Stimulated activated CD4-positive, alpha-beta T cell treated with anti-CD3 and anti-CD28 coated beads, Interleukin-15, amount 100 ng/mL, for 48 hours (primary cell): Measurements from ENCODE around the gene SARM1.

ENCODE experiments used
- DNase-seq, 2 donors: peaks; one replicate each; pipeline ENCODE4 v3.0.0-alpha.2; 2020; ENCODE audit warnings: low read depth in 2 of 2

SARM1 gene

DNA sequence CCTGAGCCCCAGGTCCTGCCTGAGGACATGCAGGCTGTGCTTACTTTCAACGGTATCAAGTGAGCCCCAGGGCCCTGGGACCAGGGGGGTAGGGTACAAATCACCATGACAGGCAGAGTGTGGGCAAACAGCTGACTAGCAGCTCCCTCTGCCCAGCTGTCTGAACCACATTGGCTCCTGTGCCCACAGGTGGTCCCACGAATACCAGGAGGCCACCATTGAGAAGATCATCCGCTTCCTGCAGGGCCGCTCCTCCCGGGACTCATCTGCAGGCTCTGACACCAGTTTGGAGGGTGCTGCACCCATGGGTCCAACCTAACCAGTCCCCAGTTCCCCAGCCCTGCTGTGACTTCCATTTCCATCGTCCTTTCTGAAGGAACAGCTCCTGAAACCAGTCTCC, 24.5 kb downstream of the SARM1 start:
- DNase-seq, result no peak

DNA sequence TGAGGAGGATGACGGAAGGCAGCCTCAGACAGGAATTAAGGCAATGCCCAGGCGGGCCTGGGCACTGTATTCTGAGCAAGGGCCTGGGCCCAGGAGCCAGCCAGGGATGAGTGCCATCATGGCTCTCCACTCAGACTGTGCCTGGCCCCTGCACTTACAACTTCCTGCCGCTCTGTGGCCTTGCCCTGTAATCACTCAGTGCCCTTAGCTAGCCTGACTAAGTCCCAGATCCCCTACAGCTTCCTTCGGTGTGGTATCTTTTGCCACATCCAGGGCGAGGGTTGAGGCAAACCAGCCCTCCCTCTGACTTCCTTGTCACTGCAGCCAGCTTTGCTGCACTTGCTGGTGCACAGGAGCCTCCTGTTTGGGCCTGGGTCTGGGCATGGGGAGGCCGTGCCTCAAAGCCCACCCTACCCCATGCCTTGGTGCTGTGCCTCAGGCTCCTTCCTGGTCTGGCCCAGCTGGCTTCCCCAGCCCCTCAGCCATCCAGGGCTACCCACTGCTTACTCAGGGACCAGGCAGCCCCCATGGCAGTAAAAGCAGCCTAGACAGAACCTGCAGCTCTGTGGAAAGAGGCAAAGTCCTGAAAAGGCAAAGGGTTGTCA, 25.2 kb downstream of the SARM1 start:
- no peak for DNase-seq

- no peak for DNase-seq
Observed at GRCh38 chr17:28397275-28397674, 25.8 kb downstream of the SARM1 start.

- no peak for DNase-seq
Observed at GRCh38 chr17:28397687-28398279, 26.3 kb downstream of the SARM1 start.

DNA sequence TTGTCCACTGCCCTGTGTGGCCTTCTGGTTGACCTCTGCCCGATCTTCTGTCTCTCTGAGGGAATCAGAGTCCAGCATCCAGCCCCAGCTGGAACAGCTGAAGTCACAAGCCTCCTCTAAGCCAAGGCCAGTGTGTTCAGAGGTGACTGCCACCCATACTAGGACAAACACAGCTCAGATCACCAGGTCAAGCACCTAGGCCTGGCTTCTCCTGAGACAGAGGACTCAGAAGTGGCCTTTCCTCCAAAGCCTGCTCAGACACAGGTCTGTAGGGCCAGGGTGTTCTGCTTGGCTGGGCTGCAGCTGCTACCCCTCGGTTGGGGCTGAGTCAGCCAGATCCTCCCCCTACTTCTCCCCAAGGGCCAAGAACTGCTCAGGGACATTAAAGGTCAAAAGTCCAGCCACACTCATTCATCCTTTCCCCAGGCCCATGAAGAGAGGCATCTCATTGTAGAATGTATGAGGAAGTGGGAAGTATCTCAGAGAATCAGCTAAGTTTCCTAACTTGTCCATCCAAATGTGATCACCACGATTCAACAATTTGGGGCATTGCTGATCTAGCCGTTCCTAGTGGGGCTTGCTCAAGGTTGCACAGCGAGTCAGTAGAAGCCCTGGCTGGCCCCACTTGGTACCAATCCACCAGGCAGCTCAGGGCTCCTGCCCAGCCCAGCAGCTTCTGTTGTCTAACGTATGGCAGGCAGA, 26.9 kb downstream of the SARM1 start:
- DNase-seq, result no peak

GRCh38 chr17:28399808-28400207, 28.3 kb downstream of the SARM1 start:
- no peak for DNase-seq

DNA sequence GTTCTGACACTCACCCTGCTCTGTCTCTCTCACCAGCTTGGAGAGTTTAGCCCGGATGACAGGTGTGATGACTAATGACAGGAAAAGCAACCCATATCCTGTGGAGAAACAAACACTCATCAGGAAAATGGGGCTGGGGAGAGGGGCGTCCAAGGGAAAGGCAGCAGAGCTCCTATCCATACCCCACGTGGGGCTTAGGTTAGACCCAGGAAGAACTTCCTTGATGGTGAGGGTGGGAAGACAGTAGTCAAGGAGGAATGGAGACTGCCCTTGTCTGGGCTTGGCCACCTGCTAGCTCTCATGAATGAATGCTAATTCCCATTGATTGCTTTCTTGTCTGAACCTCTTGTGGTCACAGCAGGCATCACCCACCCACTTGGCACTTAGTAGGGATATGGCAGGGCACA, 30.7 kb downstream of the SARM1 start:
- DNase-seq, result no peak

GRCh38 chr17:28402844-28403243, 31.4 kb downstream of the SARM1 start:
- DNase-seq, result no peak

- no peak for DNase-seq
Observed at GRCh38 chr17:28404007-28404406, 32.5 kb downstream of the SARM1 start.

DNA sequence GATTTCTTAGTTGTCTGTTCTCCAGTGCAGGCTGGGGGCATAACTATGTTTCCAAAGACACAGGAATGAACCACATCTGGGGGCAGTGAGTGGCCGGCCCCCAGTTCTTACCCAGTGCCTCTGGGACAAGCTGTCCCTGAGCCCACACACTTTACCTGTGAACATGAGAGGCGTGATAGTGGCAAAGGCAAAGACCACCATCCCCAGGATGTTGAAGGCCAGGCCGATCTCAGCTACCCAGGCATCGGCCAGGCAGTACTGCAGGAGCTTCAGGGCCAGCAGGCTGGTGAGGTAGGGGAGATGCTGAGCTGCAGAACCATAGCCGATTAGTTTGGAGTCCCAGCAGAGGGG, 32.9 kb downstream of the SARM1 start:
- DNase-seq, result no peak

DNA sequence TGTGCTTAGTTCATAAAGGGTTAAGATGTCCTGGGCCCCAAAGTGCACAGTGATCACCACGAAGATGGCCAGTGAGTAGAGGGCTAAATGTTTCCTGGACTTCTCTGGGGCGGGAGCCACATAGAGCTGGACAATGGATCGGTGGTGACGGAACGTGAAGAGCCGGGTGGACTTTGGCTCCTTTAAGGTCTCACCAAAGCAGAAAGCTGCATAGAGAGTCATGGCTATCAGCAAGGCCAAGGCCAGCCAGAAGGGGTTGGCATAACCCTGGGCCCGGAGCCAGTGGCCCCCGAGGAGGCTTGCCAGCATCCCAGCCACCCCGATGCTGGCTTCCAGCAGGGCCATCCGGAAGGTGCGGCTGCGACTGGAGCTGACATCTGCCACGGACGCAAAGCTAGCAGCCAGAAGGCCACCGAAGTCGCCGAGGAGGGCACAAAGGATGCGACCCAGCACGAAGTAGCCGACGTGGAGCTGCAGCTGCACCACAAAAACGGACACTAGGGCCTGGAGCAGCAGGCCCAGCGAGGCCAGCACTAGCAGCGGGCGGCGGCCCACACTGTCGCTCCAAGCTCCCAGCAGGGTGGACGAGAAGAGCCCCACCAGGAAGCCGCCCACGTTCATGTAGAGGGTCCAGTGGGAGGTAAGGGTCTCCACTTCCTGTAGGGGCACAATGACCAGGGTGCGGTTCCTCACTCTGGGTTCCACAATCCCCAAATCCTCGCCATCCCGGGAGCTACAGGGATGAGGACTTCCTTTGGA, 33.5 kb downstream of the SARM1 start:
- DNase-seq, result no peak

GRCh38 chr17:28405632-28406472, 34.4 kb downstream of the SARM1 start, which contains the start of gene SLC46A1:
Gene SLC46A1, minus strand, starts transcription at chr17:28406212. Its CDS starts 98 bp downstream, at chr17:28406114.
- peak in 1 of 2 donors; percentile 61 for DNase-seq

DNA sequence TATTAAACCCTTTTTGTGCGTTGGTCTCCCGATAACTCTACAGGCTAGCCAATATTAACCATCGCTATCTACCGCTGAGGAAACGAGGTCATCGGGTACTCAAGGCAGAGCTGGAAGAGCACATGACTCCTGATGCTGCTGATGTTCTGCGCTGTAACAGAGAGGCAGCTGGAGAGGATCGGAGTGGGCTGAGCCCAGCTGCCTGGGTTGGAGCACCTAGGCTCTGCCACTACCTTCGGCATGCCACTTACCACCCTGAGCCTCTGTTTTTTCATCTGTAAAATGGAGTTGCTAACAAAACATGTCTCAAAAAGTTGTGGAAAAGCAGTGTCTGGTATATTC, 35.0 kb downstream of the SARM1 start:
- no peak for DNase-seq

- DNase-seq, result no peak
Observed at GRCh38 chr17:28407130-28407973, 35.9 kb downstream of the SARM1 start.

GRCh38 chr17:28407974-28408306, 36.4 kb downstream of the SARM1 start:
- no peak for DNase-seq

DNA sequence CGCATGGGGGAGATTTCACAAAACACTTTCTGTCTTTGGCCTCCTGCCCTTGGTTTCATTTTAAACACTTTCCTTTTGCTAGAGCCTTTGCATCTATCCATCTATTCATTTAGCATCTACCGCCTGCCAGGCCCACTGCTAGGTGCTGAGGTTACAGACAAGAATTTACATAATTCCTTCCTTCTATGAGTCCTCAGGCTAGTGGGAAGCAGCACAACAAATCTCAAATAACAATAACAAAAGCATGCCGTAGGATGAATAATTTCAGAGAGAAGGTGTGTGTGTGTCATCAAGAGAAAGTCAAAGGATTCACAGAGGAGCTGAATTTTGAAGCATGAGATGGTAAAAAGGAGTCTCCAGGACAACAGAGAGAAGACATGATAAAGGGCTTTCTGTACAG, 40.6 kb downstream of the SARM1 start:
- DNase-seq, result no peak

DNA sequence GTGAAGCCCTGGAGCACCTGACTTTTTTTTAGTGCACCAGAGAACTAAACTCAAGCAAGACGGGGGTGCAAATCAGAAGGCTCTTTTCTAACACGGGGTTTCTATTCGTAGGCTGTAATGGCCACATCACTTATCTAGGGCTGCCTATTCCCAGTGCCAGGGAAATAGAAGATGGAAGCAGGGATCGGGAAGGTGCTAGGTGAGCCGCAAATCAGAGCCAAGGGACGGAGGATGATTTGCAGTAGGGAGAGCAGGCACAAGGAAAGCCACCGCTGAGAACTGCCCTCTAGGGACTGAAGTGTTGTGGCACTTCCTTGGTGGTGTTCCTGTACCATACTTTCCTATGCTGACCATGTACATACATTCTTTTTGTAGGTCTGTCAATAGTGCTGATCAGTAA, 42.3 kb downstream of the SARM1 start:
- DNase-seq, result no peak

GRCh38 chr17:28415886-28416285, 44.4 kb downstream of the SARM1 start:
- DNase-seq, result no peak

DNA sequence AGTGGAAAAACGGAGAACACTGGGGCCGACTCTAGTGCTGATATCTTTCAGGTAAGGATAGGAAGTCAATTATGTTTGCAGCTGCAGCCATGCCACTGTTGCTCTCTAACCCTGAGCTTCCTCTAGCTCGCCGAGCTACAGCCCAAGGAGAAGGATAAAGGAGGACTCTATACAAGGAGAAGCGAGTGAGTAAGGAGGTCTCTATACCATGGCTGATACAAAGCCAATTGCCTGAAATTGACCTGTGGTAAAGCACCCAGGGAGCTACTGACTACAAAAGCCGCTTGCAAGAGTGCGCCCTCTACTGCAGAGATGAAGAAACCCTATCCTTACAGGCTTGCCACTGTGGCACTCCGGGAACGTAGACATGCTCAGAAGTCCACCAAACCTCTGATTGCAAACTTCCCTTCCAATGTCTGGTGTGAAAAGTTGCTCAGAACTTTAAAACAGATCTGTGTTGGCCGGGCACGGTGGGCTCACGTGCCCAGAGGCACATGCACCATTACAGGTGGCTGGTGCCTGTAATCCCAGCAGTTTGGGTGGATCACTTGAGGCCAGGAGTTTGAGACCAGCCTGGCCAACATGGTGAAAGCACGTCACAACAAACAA, 45.3 kb downstream of the SARM1 start:
- DNase-seq, result peak in 1 of 2 donors; percentile 51

GRCh38 chr17:28421787-28422305, 50.4 kb downstream of the SARM1 start:
- DNase-seq, result no peak
